Epithelial cell of proximal tubule (primary cell): ENCODE data around the gene MAP3K12. TPM values are rescaled to one million over a fixed set of nuclear protein-coding genes. Genes with fewer than 3 reads are reported as not detected.
"Not testable (repeated sequence)": the region's sequence is repeated elsewhere in the genome, so short reads cannot be mapped to it uniquely, and the experiment has no call there.

Experiments used
- DNase-seq: peaks from one replicate; pipeline ENCODE4 v3.0.0-alpha.2; 2011; ENCODE audit warnings: low read depth
- H3K4me3 ChIP-seq: 2 replicates; pipeline ENCODE4 v1.5.1; 2011; ENCODE audit warnings: low read depth, mild to moderate bottlenecking, low read length
- total RNA-seq: library from RNA; depleted of rRNA; stranded (reverse); fragments of >200 nt; gene quantifications from 2 replicates; pipeline ENCODE4 v1.2.3, GENCODE V29; 2015
- TF ChIP-seq, protein P1 (sequence below): conservative IDR thresholded peaks from 2 replicates; pipeline ENCODE4 v1.5.1; 2012; ENCODE audit warnings: low read depth, mild to moderate bottlenecking, low read length

Gene MAP3K12
- total RNA-seq, 1 donor from 2014 or later: 16.7 TPM

DNA sequence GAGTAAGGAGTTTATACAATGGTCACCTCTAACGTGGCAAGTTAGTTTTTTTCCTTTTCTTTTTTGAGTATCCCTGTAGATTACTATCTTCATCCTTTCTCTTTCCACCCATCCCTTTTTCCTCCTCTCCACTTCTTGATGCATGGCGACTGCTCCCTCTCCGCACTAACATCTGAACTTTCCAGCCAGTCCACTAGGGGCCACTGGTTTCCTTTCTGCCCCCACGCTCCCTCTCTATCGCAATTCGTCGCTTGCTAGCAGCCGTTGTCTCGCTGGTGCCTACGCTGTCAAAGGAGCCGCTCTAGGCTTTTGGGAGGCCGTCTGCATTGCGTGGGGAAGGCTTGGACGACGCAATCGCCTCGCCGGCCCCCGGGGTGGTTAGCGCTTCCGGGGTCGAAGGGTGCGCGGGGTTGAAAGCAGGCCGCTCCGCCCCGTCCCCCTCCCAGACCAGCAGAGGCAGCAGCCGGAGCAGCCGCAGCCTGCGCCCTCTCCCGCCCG, 47.5 kb downstream of the MAP3K12 start, which contains the start of gene PCBP2:
Gene PCBP2, plus strand, starts transcription at position 442 of the 498 bp plus-strand sequence. CDS start 2,699 bp downstream, outside the sequence.
- TF ChIP-seq, protein P1, sequence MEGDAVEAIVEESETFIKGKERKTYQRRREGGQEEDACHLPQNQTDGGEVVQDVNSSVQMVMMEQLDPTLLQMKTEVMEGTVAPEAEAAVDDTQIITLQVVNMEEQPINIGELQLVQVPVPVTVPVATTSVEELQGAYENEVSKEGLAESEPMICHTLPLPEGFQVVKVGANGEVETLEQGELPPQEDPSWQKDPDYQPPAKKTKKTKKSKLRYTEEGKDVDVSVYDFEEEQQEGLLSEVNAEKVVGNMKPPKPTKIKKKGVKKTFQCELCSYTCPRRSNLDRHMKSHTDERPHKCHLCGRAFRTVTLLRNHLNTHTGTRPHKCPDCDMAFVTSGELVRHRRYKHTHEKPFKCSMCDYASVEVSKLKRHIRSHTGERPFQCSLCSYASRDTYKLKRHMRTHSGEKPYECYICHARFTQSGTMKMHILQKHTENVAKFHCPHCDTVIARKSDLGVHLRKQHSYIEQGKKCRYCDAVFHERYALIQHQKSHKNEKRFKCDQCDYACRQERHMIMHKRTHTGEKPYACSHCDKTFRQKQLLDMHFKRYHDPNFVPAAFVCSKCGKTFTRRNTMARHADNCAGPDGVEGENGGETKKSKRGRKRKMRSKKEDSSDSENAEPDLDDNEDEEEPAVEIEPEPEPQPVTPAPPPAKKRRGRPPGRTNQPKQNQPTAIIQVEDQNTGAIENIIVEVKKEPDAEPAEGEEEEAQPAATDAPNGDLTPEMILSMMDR: peak; percentile 86
- H3K4me3 ChIP-seq: peak within 1 kb of the TSS; percentile 91
- DNase-seq: peak; percentile 90

DNA sequence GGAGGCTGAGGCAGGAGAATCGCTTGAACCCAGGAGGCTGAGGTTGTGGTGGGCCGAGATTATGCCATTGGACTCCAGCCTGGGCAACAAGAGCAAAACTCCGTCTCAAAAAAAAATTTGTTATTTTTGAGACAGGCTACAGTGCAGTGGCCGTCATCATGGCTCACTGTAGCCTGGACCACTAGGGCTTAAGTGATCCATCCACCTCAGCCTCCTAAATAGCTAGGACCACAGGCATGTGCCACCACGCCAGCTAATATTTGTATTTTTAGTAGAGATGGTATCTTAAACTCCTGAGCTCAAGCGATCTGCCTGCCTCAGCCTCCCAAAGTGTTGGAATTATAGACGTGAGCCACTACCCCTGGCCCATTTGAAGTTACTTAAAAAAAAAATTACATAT, 48.3 kb downstream of the MAP3K12 start:
- TF ChIP-seq, protein P1: no peak

DNA sequence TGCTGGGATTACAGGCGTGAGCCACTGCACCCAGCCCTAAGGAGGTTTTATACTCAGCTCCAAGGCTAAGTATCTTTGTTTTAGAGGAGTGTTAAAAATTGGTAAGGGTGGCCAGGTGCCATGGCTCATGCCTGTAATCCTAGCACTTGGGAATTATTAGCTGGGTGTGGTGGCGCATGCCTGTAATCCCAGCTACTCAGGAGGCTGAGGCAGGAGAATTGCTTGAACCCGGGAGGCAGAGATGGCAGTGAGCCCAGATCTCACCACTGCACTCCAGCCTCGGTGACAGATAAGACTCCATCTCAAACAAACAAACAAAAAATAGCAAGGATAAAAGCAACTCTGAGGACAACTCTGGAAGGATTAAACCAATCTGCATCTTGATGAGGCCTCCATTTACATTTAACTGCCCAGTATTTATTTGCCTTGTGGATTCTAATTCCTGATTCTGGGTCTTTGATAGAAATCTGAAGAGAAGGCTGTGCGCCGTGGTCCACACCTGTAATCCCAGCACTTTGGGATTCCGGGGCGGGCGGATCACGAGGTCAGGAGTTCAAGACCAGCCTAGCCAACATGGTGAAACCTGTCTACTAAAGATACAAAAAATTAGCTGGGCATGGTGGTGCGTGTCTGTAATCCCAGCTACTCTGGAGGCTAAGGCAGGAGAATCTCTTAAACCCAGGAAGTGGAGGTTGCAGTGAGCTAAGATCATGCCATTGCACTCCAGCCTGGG, 54.5 kb downstream of the MAP3K12 start:
- H3K4me3 ChIP-seq: peak overlapping the region; percentile 24
- not testable (repeated sequence) for DNase-seq

More for the DNA sequence above, 48.3 kb downstream of the MAP3K12 start:
- DNase-seq: no peak
- no peak overlapping the region for H3K4me3 ChIP-seq

DNA sequence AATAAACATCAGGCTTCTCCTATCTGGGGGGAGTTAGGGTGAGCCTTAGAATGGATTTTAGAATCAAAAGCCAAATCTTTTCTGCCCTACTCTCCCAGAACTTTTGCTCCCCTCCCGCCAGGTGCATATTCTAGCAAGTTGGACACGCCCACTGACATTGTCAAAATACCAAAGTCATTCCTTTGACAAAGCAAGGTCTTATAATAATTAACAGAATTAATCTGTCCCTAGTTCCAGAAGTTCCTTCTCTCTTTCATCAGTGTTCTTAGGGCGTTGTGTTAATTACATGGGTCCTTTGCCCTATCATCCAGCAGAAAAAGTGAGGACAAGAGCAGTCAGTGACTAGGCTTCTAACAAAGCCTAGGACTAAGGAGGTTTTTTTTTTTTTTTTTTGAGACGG, 55.3 kb downstream of the MAP3K12 start:
- DNase-seq: no peak
- H3K4me3 ChIP-seq: peak overlapping the region; percentile 97

DNA sequence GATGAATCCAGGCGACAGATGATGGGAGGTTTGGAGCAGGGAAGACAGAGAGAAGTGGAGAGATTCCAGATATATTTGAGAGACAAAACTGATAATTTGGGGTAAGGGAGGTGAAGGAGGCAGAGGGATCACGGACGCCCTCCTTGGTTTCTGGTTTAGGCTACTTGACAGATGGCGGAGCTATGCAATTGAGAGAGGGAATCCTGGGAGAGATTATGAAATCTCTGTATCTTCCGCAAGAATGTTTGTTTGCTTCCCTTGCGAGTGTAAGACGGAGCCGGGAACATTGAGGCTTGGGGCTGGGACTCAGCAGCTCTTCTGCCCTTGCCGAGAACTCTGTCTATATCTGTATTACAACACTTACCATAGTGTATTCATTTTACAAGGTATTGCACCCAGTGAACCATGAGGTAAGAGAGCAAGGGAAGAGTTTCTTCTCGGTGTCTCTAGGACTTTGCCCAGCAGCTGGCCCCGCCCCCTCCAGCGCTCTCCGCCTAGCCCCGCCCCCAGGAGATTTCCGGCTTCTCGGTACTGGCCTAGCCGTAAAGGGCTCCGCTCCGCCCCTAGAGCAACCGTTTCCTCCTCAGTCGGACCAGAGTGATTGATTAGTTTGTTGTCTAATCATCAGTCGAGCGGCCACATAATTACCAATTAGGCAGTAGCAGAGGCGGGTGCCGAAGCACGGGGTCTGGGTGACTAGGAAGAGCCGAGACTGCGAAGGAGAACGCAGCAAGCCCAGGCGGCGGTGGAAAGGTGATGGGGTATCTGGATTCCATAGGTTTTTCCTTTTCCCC, 58.0 kb downstream of the MAP3K12 start, which contains the start of gene PRR13:
Gene PRR13, plus strand, starts transcription at position 695 of the 794 bp plus-strand sequence. CDS start 981 bp downstream, outside the sequence.
- peak within 1 kb of the TSS; percentile 97 for H3K4me3 ChIP-seq
- DNase-seq: peak; percentile 93
- TF ChIP-seq, protein P1: no peak

More for the DNA sequence above, 55.3 kb downstream of the MAP3K12 start:
- TF ChIP-seq, protein P1: no peak

DNA sequence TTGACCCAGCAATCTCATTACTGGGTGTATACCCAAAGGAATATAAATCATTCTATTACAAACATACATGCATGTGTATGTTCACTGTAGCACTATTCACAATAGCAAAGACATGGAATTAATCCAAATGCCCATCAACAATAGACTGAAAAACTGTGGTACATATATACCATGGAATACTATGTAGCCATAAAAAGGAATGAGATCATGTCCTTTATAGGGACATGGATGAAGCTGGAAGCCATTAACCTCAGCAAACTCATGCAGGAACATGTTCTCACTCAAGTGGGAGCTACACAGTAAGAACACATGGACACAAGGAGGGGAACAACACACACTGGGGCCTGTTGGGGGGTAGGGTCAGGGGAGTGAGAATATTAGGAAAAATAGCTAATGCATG, 59.7 kb downstream of the MAP3K12 start:
- H3K4me3 ChIP-seq, DNase-seq: not testable (repeated sequence)

DNA sequence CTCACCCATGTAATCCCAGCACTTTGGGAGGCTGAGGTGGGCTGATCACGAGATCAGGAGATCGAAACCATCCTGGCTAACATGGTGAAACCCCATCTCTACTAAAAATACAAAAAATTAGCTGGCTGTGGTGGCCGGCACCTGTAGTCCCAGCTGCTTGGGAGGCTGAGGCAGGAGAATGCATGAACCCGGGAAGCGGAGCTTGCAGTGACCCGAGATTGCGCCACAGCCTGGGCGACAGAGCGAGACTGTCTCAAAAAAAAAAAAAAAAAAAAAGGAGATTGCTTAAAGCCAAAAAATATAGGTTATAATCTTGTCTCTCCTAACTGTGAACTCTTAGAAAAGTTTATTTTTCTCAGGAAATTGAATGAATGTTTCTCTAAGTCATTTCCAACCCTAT, 63.9 kb downstream of the MAP3K12 start:
- not testable (repeated sequence) for H3K4me3 ChIP-seq, DNase-seq

DNA sequence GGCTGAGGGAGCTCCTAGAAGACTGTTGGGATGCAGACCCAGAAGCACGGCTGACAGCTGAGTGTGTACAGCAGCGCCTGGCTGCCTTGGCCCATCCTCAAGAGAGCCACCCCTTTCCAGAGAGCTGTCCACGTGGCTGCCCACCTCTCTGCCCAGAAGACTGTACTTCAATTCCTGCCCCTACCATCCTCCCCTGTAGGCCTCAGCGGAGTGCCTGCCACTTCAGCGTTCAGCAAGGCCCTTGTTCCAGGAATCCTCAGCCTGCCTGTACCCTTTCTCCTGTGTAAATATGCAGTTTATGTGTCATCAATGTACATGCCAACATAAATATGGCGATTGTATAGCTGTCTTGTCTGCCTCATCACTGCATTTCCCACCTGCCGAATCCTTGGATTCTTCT, 68.1 kb downstream of the MAP3K12 start:
- H3K4me3 ChIP-seq: no peak overlapping the region
- DNase-seq: no peak
- TF ChIP-seq, protein P1: no peak
